HepG2 (cell line): ENCODE data around the gene ETV6. TPM values are rescaled to one million over a fixed set of nuclear protein-coding genes. Genes with fewer than 3 reads are reported as not detected.
A peak's percentile ranks its signal among the peaks of the same experiment; 100 is the strongest.

Experiments
- AHDC1 ChIP-seq: sonication (generic); formaldehyde crosslinking; IDR thresholded peaks from 2 replicates; pipeline ENCODE4 v1.5.1; 2020; ENCODE audit warnings: mild to moderate bottlenecking, missing genetic modification reagents, borderline replicate concordance
- CCAR2 ChIP-seq: fragments of 200-400 bp; formaldehyde crosslinking; optimal IDR thresholded peaks from 2 replicates; pipeline ENCODE3; 2018; ENCODE audit warnings: low read depth, mild to moderate bottlenecking, low read length, moderate library complexity
- HDAC2 ChIP-seq: sonication (generic); formaldehyde crosslinking; IDR thresholded peaks from 2 replicates; pipeline ENCODE4 v1.4.0; 2020; ENCODE audit warnings: missing genetic modification reagents
- MBD4 ChIP-seq: IDR thresholded peaks from 2 replicates; pipeline ENCODE4 v1.6.1; 2012; ENCODE audit warnings: low read length, inconsistent platforms, borderline replicate concordance
- NR2F1 ChIP-seq, 2 experiments: fragments of 450-650 bp in 1 of 2; formaldehyde crosslinking in 1 of 2; IDR thresholded peaks; 2 replicates each; pipeline versions ENCODE4 v1.5.0 to v1.6.1; 2016 to 2020; ENCODE audit warnings: mild to moderate bottlenecking in 1 of 2, missing compliant biosample characterization in 1 of 2, missing genetic modification reagents in 1 of 2, moderate library complexity in 1 of 2
- RXRB ChIP-seq: IDR thresholded peaks from 2 replicates; pipeline ENCODE4 v1.6.1; 2016; ENCODE audit warnings: borderline replicate concordance, missing genetic modification reagents, missing compliant biosample characterization
- SOX5 ChIP-seq: IDR thresholded peaks from 2 replicates; pipeline ENCODE4 v1.6.1; 2016; ENCODE audit warnings: borderline replicate concordance
- SOX6 ChIP-seq, 2 experiments: fragments of 450-650 bp in 1 of 2; sonication (generic) in 1 of 2; formaldehyde crosslinking in 1 of 2; IDR thresholded peaks; 2 replicates each; pipeline versions ENCODE4 v1.4.0 to v1.6.1; 2017 to 2020; ENCODE audit warnings: antibody characterized with exemption in 1 of 2, mild to moderate bottlenecking in 1 of 2, missing genetic modification reagents in 1 of 2
- ZFP36L1 ChIP-seq: sonication (generic); formaldehyde crosslinking; IDR thresholded peaks from 2 replicates; pipeline ENCODE4 v1.8.0; 2022; ENCODE audit warnings: mild to moderate bottlenecking, missing genetic modification reagents, moderate library complexity
- ZNF496 ChIP-seq: sonication (generic); formaldehyde crosslinking; IDR thresholded peaks from 2 replicates; pipeline ENCODE4 v1.8.1; 2023; ENCODE audit warnings: mild to moderate bottlenecking, moderate library complexity, missing genetic modification reagents; ENCODE audit not compliant: insufficient replicate concordance
- ZNF501 ChIP-seq: sonication (generic); formaldehyde crosslinking; IDR thresholded peaks from 2 replicates; pipeline ENCODE4 v1.5.1; 2020; ENCODE audit warnings: mild to moderate bottlenecking, moderate library complexity, missing genetic modification reagents
- ZNF572 ChIP-seq: sonication (generic); formaldehyde crosslinking; IDR thresholded peaks from 2 replicates; pipeline ENCODE4 v1.5.1; 2020; ENCODE audit warnings: mild to moderate bottlenecking, missing genetic modification reagents
- ZNF614 ChIP-seq: IDR thresholded peaks from 2 replicates; pipeline ENCODE4 v1.6.1; 2018; ENCODE audit warnings: missing biosample characterization, missing genetic modification reagents, inconsistent platforms, borderline replicate concordance
- ZNF713 ChIP-seq: sonication (generic); formaldehyde crosslinking; IDR thresholded peaks from 2 replicates; pipeline ENCODE4 v1.4.0; 2020; ENCODE audit warnings: mild to moderate bottlenecking, missing genetic modification reagents
- polyA plus RNA-seq, 8 experiments: library from polyadenylated mRNA; depleted of rRNA in 3 of 8; stranded (reverse) in 7 of 8; unstranded in 1 of 8; fragments of >200 nt; fragmentation: Illumina TruSeq in 4 of 8; extraction: Trizol in 4 of 8; gene quantifications; 2 replicates each; pipeline versions ENCODE4 v1.2.1 to v1.2.3, GENCODE V29; 2011 to 2016; ENCODE audit warnings: low read depth in 4 of 8, missing spikeins in 1 of 8, mixed read lengths in 1 of 8; ENCODE audit not compliant: insufficient read depth in 1 of 8
- total RNA-seq, 5 experiments: library from RNA; depleted of rRNA; stranded (reverse); fragments of >200 nt; fragmentation: Illumina TruSeq; extraction: Trizol; gene quantifications; 2 replicates each; pipeline ENCODE4 v1.2.3, GENCODE V29; 2016; ENCODE audit warnings: low read depth in 1 of 5

Gene ETV6
- total and polyA plus RNA-seq, 2 of the 13 experiments (the other 11 are each of a cell fraction or from before 2014, with no cell fraction given): 2.2 to 3.0 TPM

DNA sequence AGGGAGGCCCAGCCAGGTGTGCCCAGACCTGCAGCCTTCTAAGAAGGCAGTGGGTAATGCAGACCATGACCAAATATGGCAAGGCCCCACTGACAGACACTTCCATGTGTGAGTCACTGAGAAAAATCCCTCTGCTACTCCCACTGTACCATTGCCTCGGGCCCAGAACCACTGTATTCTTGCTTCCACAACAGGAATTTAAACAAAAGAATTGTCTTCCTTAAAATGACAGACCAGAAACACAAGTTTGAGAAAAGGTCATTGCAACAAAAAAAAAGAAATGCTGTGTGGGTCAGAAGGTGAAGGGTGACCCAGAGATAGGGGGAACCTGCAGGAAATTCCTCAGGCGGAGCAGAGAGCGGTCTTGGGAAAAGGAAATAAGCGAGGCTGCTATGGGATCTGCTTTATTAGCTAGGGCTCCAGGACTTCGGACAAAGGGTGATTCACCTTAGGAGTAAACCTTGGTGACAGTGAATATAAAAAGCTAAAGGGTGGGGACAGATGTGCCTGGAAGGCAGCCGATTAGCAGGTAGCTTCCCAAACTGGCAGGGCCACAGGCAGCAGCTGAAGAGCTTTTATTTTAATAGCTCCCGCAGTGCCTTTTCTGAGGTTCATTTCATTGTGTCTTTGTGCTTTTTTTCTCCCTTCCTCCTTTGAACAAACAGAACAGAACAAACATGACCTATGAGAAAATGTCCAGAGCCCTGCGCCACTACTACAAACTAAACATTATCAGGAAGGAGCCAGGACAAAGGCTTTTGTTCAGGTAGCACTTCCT lies 236.0 kb downstream of the ETV6 start (continued):
- peak; percentile 42; the same call in 1 of the 2 replicates for TF ChIP-seq RXRB (CRISPR knock-in tag)
- TF ChIP-seq MBD4: 0 out of 2 replicates have a peak, but pooled peaks have one; percentile 69
- no peak for TF ChIP-seq ZNF572 (CRISPR knock-in tag)
- 0 out of 2 replicates have a peak, but pooled peaks have one; percentile 44 for TF ChIP-seq ZFP36L1 (CRISPR knock-in tag)
- peak; percentile 44; the same call in 1 of the 2 replicates for TF ChIP-seq HDAC2
- TF ChIP-seq ZNF501 (CRISPR knock-in tag): peak; percentile 61
- peak; percentile 79; the same call in 1 of the 2 replicates for TF ChIP-seq AHDC1
- TF ChIP-seq ZNF496 (CRISPR knock-in tag): no peak
- no peak for TF ChIP-seq SOX6 (IDR thresholded peaks at IDR 0.05)
- TF ChIP-seq SOX6 (CRISPR knock-in tag; IDR thresholded peaks at IDR 0.05): peak; percentile 99
- TF ChIP-seq ZNF614 (CRISPR knock-in tag): 0 out of 2 replicates have a peak, but pooled peaks have one; percentile 15
- TF ChIP-seq NR2F1 (CRISPR knock-in tag; IDR thresholded peaks at IDR 0.05): peak in 1 of 2 experiments; percentile 59; a peak in 1 of 4 replicates
- TF ChIP-seq CCAR2: peak; percentile 15
- no peak for TF ChIP-seq ZNF713
- peak; percentile 99 for TF ChIP-seq SOX5
